Keratinocyte (primary cell): ENCODE results near the gene CTNNA2.

Experiments
- EZH2 ChIP-seq: IDR thresholded peaks from one replicate; pipeline ENCODE4 v1.6.1; 2012; ENCODE audit warnings: inconsistent platforms, mild to moderate bottlenecking, low read length, moderate library complexity
- TF ChIP-seq, protein P1 (sequence below), 3 experiments: IDR thresholded peaks in 1 of 3; conservative IDR thresholded peaks in 1 of 3; optimal IDR thresholded peaks in 1 of 3; 2 replicates in 2 of 3; 3 replicates in 1 of 3; pipeline versions ENCODE3 to v1.5.1; 2011; ENCODE audit warnings: low read length in 3 of 3, mild to moderate bottlenecking in 3 of 3, moderate library complexity in 2 of 3, control low read depth in 1 of 3, inconsistent platforms in 1 of 3; ENCODE audit not compliant: insufficient read depth in 2 of 3; ENCODE audit errors: extremely low read depth in 1 of 3

DNA sequence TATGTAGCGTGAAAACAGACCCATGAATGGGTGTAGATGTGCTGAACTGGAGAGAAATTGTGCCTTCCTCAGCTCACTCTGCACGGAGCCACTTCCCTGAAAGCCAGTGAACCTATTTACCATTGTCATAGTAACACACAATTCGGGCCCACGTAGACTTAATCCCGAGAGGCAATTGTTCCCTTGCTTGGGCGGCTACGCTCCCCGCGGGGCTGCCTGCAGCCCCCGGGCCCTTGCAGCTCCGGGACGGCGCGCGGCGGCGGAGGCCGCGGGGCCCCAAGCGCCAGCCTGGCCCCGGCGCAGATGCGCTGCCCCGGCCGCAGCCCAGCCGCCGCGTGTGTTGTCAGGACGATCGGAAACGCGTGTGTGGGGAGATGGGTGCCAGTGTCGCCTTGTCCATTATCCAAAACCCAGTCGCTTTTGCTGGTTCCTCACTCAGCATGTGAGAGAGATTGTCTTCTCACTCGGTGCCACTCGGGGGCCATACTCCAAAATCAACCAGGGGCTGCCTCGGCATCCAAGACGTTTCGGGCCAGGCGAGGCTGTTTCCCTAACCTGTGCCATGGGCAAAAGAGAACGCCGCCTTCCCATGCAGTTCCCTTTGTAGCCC is 809.6 kb downstream of the CTNNA2 start:
- TF ChIP-seq, protein P1, sequence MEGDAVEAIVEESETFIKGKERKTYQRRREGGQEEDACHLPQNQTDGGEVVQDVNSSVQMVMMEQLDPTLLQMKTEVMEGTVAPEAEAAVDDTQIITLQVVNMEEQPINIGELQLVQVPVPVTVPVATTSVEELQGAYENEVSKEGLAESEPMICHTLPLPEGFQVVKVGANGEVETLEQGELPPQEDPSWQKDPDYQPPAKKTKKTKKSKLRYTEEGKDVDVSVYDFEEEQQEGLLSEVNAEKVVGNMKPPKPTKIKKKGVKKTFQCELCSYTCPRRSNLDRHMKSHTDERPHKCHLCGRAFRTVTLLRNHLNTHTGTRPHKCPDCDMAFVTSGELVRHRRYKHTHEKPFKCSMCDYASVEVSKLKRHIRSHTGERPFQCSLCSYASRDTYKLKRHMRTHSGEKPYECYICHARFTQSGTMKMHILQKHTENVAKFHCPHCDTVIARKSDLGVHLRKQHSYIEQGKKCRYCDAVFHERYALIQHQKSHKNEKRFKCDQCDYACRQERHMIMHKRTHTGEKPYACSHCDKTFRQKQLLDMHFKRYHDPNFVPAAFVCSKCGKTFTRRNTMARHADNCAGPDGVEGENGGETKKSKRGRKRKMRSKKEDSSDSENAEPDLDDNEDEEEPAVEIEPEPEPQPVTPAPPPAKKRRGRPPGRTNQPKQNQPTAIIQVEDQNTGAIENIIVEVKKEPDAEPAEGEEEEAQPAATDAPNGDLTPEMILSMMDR (optimal IDR thresholded peaks at IDR 0.05 in 1 of 3, IDR thresholded peaks at IDR 0.05 in 1 of 3, conservative IDR thresholded peaks at IDR 0.05 in 1 of 3; ENCODE audit: extremely low read depth in 1 of 3, insufficient read depth in 2 of 3, low read length in 3 of 3), result no peak
- no peak for TF ChIP-seq EZH2
